ENCODE results near the gene FAM131A.

GRCh38 chr3:184317201-184317600, 20.2 kb upstream of the FAM131A start:
- TF ChIP-seq CTCF (IDR thresholded peaks at IDR 0.05; ENCODE audit: insufficient read depth, low read length, poor library complexity, severe bottlenecking) = no peak
- no peak for TF ChIP-seq EZH2phosphoT487 (conservative IDR thresholded peaks at IDR 0.05; ENCODE audit: low read length)

All from SU-DHL-6 (cell line).